DOHH2 (cell line): ENCODE measurements around the gene ADAMTS18.

Source experiments
- EZH2phosphoT487 ChIP-seq: fragments of 200-600 bp; sonication (generic); IDR thresholded peaks from 2 replicates; pipeline ENCODE4 v1.6.1; 2017; ENCODE audit warnings: borderline replicate concordance, mild to moderate bottlenecking, antibody characterized with exemption, low read length, moderate library complexity, mixed read lengths
- TF ChIP-seq, protein P1 (sequence below): fragments of 200-600 bp; sonication (generic); IDR thresholded peaks from one replicate; pipeline ENCODE4 v1.5.1; 2014; ENCODE audit warnings: antibody characterized with exemption, mild to moderate bottlenecking, low read depth, low read length; ENCODE audit not compliant: poor library complexity, severe bottlenecking

DNA sequence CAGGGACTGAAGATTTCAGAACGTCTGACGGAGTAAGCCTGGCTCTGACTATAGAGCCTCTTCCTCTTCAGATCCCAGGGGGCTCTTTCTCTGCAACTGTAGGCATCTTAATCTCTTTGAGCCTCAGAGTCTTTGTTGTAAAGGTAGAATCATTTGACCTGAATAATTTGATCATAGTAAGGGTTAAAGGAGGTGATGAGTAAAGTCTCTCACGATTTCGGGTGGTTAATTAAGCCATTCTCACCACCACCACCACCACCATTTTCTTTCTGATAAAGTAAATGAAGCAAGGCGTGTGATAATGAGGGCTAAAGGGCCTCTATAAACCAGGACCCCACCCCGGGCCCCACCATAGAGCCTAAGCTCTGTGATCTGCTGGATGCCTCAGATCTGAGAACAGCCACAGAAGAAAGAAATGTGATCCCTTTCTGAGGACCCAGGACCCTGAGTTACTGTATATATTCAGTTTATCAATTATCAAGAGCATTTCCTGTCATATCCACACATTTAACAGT is 33.0 kb upstream of the ADAMTS18 start:
- TF ChIP-seq, protein P1, sequence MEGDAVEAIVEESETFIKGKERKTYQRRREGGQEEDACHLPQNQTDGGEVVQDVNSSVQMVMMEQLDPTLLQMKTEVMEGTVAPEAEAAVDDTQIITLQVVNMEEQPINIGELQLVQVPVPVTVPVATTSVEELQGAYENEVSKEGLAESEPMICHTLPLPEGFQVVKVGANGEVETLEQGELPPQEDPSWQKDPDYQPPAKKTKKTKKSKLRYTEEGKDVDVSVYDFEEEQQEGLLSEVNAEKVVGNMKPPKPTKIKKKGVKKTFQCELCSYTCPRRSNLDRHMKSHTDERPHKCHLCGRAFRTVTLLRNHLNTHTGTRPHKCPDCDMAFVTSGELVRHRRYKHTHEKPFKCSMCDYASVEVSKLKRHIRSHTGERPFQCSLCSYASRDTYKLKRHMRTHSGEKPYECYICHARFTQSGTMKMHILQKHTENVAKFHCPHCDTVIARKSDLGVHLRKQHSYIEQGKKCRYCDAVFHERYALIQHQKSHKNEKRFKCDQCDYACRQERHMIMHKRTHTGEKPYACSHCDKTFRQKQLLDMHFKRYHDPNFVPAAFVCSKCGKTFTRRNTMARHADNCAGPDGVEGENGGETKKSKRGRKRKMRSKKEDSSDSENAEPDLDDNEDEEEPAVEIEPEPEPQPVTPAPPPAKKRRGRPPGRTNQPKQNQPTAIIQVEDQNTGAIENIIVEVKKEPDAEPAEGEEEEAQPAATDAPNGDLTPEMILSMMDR: no peak
- TF ChIP-seq EZH2phosphoT487: no peak
